CD14-positive monocyte (primary cell): Measurements from ENCODE around the gene KDM3B. TPM values are rescaled to one million over a fixed set of nuclear protein-coding genes. Genes with fewer than 3 reads are reported as not detected.
"Not testable (repeated sequence)": the region's sequence is repeated elsewhere in the genome, so short reads cannot be mapped to it uniquely, and the experiment has no call there.

Experiments used
- DNase-seq, 3 donors: peaks; one replicate each; pipeline ENCODE4 v3.0.0-alpha.2; 2011 to 2022
- H2AFZ ChIP-seq: 2 replicates; pipeline ENCODE4 v1.6.0; 2012; ENCODE audit warnings: mild to moderate bottlenecking, low read depth, low read length, inconsistent platforms; ENCODE audit not compliant: insufficient read depth, poor library complexity, severe bottlenecking
- H3K27ac ChIP-seq, 2 donors: 1 replicate in 1 of 2; 2 replicates in 1 of 2; pipeline ENCODE4 v1.5.1; 2012 to 2013; ENCODE audit warnings: low read length in 2 of 2, control low read depth in 1 of 2, inconsistent platforms in 1 of 2, low read depth in 1 of 2, mild to moderate bottlenecking in 1 of 2
- H3K27me3 ChIP-seq, 2 donors: one replicate each; pipeline versions ENCODE4 v1.6.0 to v1.6.1; 2011 to 2013; ENCODE audit warnings: low read length in 2 of 2; ENCODE audit not compliant: control insufficient read depth in 2 of 2, insufficient read depth in 2 of 2
- H3K36me3 ChIP-seq, 2 donors: replicated peaks in 1 of 2; 1 replicate in 1 of 2; 2 replicates in 1 of 2; pipeline versions ENCODE4 v1.5.1 to v1.6.1; 2012 to 2013; ENCODE audit warnings: low read length in 2 of 2, control low read depth in 1 of 2, inconsistent platforms in 1 of 2, mild to moderate bottlenecking in 1 of 2; ENCODE audit not compliant: insufficient read depth in 2 of 2, control insufficient read depth in 1 of 2
- H3K4me1 ChIP-seq, 2 donors: 1 replicate in 1 of 2; 2 replicates in 1 of 2; pipeline versions ENCODE4 v1.5.1 to v1.6.1; 2012 to 2013; ENCODE audit warnings: low read length in 2 of 2, control low read depth in 1 of 2, inconsistent platforms in 1 of 2, mild to moderate bottlenecking in 1 of 2, moderate library complexity in 1 of 2; ENCODE audit not compliant: insufficient read depth in 2 of 2, control insufficient read depth in 1 of 2
- H3K4me2 ChIP-seq: replicated peaks from 2 replicates; pipeline ENCODE3; 2012; ENCODE audit warnings: low read length, moderate library complexity, mild to moderate bottlenecking; ENCODE audit not compliant: poor library complexity, severe bottlenecking; ENCODE audit errors: extremely low read depth
- H3K4me3 ChIP-seq, 3 experiments: fragments of 200-600 bp in 1 of 3; sonication (generic) in 1 of 3; replicated peaks in 1 of 3; 1 replicate in 2 of 3; 2 replicates in 1 of 3; pipeline ENCODE4 v1.5.1; 2011 to 2013; ENCODE audit warnings: low read length in 3 of 3, mild to moderate bottlenecking in 3 of 3, control low read depth in 2 of 3, low read depth in 2 of 3, inconsistent platforms in 1 of 3, moderate library complexity in 1 of 3
- H3K79me2 ChIP-seq: 2 replicates; pipeline ENCODE4 v1.6.0; 2012; ENCODE audit warnings: mild to moderate bottlenecking, control low read depth, inconsistent platforms, low read length, moderate library complexity; ENCODE audit not compliant: insufficient read depth
- H3K9ac ChIP-seq: 2 replicates; pipeline ENCODE4 v1.6.0; 2017; ENCODE audit warnings: low read length, mild to moderate bottlenecking; ENCODE audit not compliant: insufficient read depth, poor library complexity, severe bottlenecking
- H3K9me3 ChIP-seq, 2 donors: replicated peaks in 1 of 2; 1 replicate in 1 of 2; 2 replicates in 1 of 2; pipeline versions ENCODE4 v1.5.1 to v1.6.1; 2012 to 2013; ENCODE audit warnings: low read length in 2 of 2, control low read depth in 1 of 2; ENCODE audit not compliant: control insufficient read depth in 1 of 2, insufficient read depth in 1 of 2
- H4K20me1 ChIP-seq: 2 replicates; pipeline ENCODE4 v1.6.0; 2012; ENCODE audit warnings: mild to moderate bottlenecking, low read length, control low read depth, moderate library complexity; ENCODE audit not compliant: insufficient read depth
- H3K27ac Mint-ChIP-seq, 7 donors: one replicate each; pipeline ENCODE4 v1.8.0; 2020; ENCODE audit warnings: mild to moderate bottlenecking in 7 of 7, mixed read lengths in 7 of 7, moderate library complexity in 6 of 7, inconsistent platforms in 2 of 7
- H3K27me3 Mint-ChIP-seq, 3 donors: one replicate each; pipeline ENCODE4 v1.8.0; 2021 to 2022; ENCODE audit warnings: low read depth in 3 of 3, mild to moderate bottlenecking in 3 of 3, mixed read lengths in 3 of 3, moderate library complexity in 3 of 3, inconsistent platforms in 1 of 3
- H3K36me3 Mint-ChIP-seq, 2 donors: one replicate each; pipeline ENCODE4 v1.8.0; 2020; ENCODE audit warnings: mixed read lengths in 2 of 2, inconsistent platforms in 1 of 2, mild to moderate bottlenecking in 1 of 2
- H3K4me1 Mint-ChIP-seq: one replicate; pipeline ENCODE4 v1.8.0; 2020; ENCODE audit warnings: mild to moderate bottlenecking, mixed read lengths
- H3K4me3 Mint-ChIP-seq, 2 donors: one replicate each; pipeline ENCODE4 v1.8.0; 2020; ENCODE audit warnings: mild to moderate bottlenecking in 2 of 2, mixed read lengths in 2 of 2, moderate library complexity in 1 of 2
- H3K9me3 Mint-ChIP-seq, 7 donors: one replicate each; pipeline ENCODE4 v1.8.0; 2020 to 2022; ENCODE audit warnings: mixed read lengths in 7 of 7, mild to moderate bottlenecking in 6 of 7, moderate library complexity in 6 of 7, inconsistent platforms in 2 of 7
- WGBS: methylation state at CpG from one replicate; pipeline ENCODE4 v1.1.5; 2013; ENCODE audit warnings: missing lambda C conversion rate; ENCODE audit not compliant: insufficient coverage; 5-methylcytosine and 5-hydroxymethylcytosine counted together
- intact Hi-C, 2 donors: fragments of 100-400 bp; cut with micrococcal nuclease; formaldehyde crosslinking; loops; one replicate each; pipeline versions ENCODE4 v1.15.0 to v1.15.1; 2023
- polyA plus RNA-seq, 3 donors: library from polyadenylated mRNA; depleted of rRNA in 1 of 3; unstranded in 2 of 3; stranded (reverse) in 1 of 3; fragments of 300-500 nt in 2 of 3; fragments of >200 nt in 1 of 3; fragmentation: Illumina TruSeq in 2 of 3; gene quantifications; 1 replicate in 2 of 3; 2 replicates in 1 of 3; pipeline ENCODE4 v1.2.3, GENCODE V29; 2012 to 2021
- TF ChIP-seq, protein P1 (sequence below): fragments of 200-600 bp; IDR thresholded peaks from one replicate; pipeline ENCODE4 v1.8.0; 2022; ENCODE audit warnings: antibody characterized with exemption, mild to moderate bottlenecking

Gene KDM3B
- polyA plus RNA-seq, 3 donors, result 11.7 to 52.1 (median 17.4) TPM

- H3K36me3 Mint-ChIP-seq, result peaks cover 68 to 87% of the 10 kb centered on the region in 2 donors
- Histone ChIP-seq H3K27me3 (no peaks in the 10 kb centered on the region), H4K20me1 (peaks cover 60% of the 10 kb centered on the region), H2AFZ (no peak overlapping the region), H3K79me2 (peaks cover under 1% of the 10 kb centered on the region), H3K9me3 (no peaks in the 10 kb centered on the region), H3K36me3 (peaks cover 77 to 99% of the 10 kb centered on the region in 2 donors), H3K4me2 (no peak overlapping the region), H3K9ac (no peak overlapping the region), H3K4me3 (no peak overlapping the region), H3K4me1 (no peaks in the 10 kb centered on the region), H3K27ac (no peak overlapping the region)
- intact Hi-C loops, result no loop called here
- no peaks in the 10 kb centered on the region for H3K4me1 Mint-ChIP-seq
- no peak for DNase-seq
- H3K9me3 Mint-ChIP-seq, result no peaks in the 10 kb centered on the region
- H3K27me3 Mint-ChIP-seq, result no peaks in the 10 kb centered on the region
- WGBS, result no CpG with 5 or more reads among the region's 3 CpGs
- TF ChIP-seq, protein P1, sequence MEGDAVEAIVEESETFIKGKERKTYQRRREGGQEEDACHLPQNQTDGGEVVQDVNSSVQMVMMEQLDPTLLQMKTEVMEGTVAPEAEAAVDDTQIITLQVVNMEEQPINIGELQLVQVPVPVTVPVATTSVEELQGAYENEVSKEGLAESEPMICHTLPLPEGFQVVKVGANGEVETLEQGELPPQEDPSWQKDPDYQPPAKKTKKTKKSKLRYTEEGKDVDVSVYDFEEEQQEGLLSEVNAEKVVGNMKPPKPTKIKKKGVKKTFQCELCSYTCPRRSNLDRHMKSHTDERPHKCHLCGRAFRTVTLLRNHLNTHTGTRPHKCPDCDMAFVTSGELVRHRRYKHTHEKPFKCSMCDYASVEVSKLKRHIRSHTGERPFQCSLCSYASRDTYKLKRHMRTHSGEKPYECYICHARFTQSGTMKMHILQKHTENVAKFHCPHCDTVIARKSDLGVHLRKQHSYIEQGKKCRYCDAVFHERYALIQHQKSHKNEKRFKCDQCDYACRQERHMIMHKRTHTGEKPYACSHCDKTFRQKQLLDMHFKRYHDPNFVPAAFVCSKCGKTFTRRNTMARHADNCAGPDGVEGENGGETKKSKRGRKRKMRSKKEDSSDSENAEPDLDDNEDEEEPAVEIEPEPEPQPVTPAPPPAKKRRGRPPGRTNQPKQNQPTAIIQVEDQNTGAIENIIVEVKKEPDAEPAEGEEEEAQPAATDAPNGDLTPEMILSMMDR, result no peak
- H3K4me3 Mint-ChIP-seq, result no peak overlapping the region
- H3K27ac Mint-ChIP-seq, result no peak overlapping the region
Observed at GRCh38 chr5:138389332-138389731, 36.8 kb downstream of the KDM3B start.

GRCh38 chr5:138389911-138390310, 37.4 kb downstream of the KDM3B start:
- H3K27me3 ChIP-seq, H3K4me3 Mint-ChIP-seq, intact Hi-C loops, H3K27me3 Mint-ChIP-seq, H3K27ac ChIP-seq, H3K4me1 Mint-ChIP-seq, H3K4me2 ChIP-seq, H3K4me3 ChIP-seq, DNase-seq, H3K9ac ChIP-seq, H3K4me1 ChIP-seq, H3K79me2 ChIP-seq, H3K9me3 ChIP-seq, H2AFZ ChIP-seq, H3K9me3 Mint-ChIP-seq: not testable (repeated sequence)
- H3K36me3 ChIP-seq, result peaks cover 80 to 99% of the 10 kb centered on the region in 2 donors
- peaks cover 74 to 88% of the 10 kb centered on the region in 2 donors for H3K36me3 Mint-ChIP-seq
- peaks cover 66% of the 10 kb centered on the region for H4K20me1 ChIP-seq
- WGBS, result 100% methylated on average over 5 of the region's 10 CpGs
- peak overlapping the region in 3 of 7 donors; percentile 43 to 56 (median 46) for H3K27ac Mint-ChIP-seq
